GM12878 (cell line): ENCODE results near the gene DQX1.

Experiments
- CTCF ChIP-seq, 3 experiments: IDR thresholded peaks in 2 of 3; conservative IDR thresholded peaks in 1 of 3; 2 replicates each; pipeline ENCODE4 v1.5.1; 2011; ENCODE audit warnings: low read depth in 3 of 3, low read length in 3 of 3, mild to moderate bottlenecking in 3 of 3, control low read depth in 2 of 3, moderate library complexity in 2 of 3, inconsistent platforms in 1 of 3, mixed read lengths in 1 of 3; ENCODE audit not compliant: control insufficient read depth in 2 of 3, insufficient read depth in 1 of 3; ENCODE audit errors: extremely low read depth in 1 of 3
- E4F1 ChIP-seq: fragments of 450-650 bp; IDR thresholded peaks from 2 replicates; pipeline ENCODE4 v1.6.1; 2018; ENCODE audit warnings: borderline replicate concordance, mild to moderate bottlenecking; ENCODE audit not compliant: partially characterized antibody
- EP300 ChIP-seq, 2 experiments: fragments of 150-350 bp in 1 of 2; IDR thresholded peaks; 2 replicates each; pipeline ENCODE4 v1.6.1; 2011 to 2012; ENCODE audit warnings: low read depth in 2 of 2, low read length in 2 of 2, borderline replicate concordance in 1 of 2, improper control_type of control experiment in 1 of 2, inconsistent platforms in 1 of 2; ENCODE audit not compliant: control insufficient read depth in 1 of 2
- FOXK2 ChIP-seq: fragments of 450-650 bp; IDR thresholded peaks from 2 replicates; pipeline ENCODE4 v1.6.1; 2017; ENCODE audit warnings: mild to moderate bottlenecking, moderate library complexity
- TF ChIP-seq, protein P1 (sequence below): fragments of 450-650 bp; formaldehyde crosslinking; IDR thresholded peaks from 2 replicates; pipeline ENCODE4 v1.5.0; 2022; ENCODE audit warnings: mild to moderate bottlenecking, missing genetic modification characterization

DNA sequence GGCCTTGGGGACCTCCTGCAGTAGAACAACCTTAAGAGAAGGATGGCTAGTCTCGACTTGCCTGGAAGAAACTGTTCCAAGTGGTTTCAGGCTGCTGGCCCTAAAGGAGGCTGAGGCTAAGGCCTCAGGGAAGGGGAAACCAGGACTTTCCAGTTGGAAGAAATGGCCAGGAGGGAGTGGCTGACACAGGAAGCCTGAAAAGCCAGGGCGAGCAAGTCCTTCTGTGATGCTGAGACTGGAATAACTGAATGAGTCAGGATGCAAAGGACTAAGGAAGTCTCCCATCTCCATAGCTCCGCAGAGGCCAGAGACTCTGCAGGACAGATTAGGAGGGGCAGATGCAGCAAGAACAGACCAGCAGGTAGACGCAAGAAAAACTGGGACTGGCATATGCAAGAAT, 11.1 kb upstream of the DQX1 start:
- TF ChIP-seq EP300 (IDR thresholded peaks at IDR 0.05; ENCODE audit: borderline replicate concordance in 1 of 2, control insufficient read depth in 1 of 2, low read depth in 2 of 2, low read length in 2 of 2) (no peak), CTCF (IDR thresholded peaks at IDR 0.05 in 2 of 3, conservative IDR thresholded peaks at IDR 0.05 in 1 of 3; ENCODE audit: control insufficient read depth in 2 of 3, extremely low read depth in 1 of 3, insufficient read depth in 1 of 3, low read depth in 3 of 3, low read length in 3 of 3) (no peak), E4F1 (no peak), FOXK2 (no peak)
- TF ChIP-seq, protein P1, sequence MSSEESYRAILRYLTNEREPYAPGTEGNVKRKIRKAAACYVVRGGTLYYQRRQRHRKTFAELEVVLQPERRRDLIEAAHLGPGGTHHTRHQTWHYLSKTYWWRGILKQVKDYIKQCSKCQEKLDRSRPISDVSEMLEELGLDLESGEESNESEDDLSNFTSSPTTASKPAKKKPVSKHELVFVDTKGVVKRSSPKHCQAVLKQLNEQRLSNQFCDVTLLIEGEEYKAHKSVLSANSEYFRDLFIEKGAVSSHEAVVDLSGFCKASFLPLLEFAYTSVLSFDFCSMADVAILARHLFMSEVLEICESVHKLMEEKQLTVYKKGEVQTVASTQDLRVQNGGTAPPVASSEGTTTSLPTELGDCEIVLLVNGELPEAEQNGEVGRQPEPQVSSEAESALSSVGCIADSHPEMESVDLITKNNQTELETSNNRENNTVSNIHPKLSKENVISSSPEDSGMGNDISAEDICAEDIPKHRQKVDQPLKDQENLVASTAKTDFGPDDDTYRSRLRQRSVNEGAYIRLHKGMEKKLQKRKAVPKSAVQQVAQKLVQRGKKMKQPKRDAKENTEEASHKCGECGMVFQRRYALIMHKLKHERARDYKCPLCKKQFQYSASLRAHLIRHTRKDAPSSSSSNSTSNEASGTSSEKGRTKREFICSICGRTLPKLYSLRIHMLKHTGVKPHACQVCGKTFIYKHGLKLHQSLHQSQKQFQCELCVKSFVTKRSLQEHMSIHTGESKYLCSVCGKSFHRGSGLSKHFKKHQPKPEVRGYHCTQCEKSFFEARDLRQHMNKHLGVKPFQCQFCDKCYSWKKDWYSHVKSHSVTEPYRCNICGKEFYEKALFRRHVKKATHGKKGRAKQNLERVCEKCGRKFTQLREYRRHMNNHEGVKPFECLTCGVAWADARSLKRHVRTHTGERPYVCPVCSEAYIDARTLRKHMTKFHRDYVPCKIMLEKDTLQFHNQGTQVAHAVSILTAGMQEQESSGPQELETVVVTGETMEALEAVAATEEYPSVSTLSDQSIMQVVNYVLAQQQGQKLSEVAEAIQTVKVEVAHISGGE, result no peak
